HepG2 (cell line): ENCODE measurements around the gene XXYLT1. TPM values are rescaled to one million over a fixed set of nuclear protein-coding genes. Genes with fewer than 3 reads are reported as not detected.

Source experiments
- E2F2 ChIP-seq: sonication (generic); formaldehyde crosslinking; IDR thresholded peaks from 2 replicates; pipeline ENCODE4 v1.4.0; 2020; ENCODE audit warnings: missing genetic modification reagents, borderline replicate concordance
- E2F5 ChIP-seq: sonication (generic); formaldehyde crosslinking; conservative IDR thresholded peaks from 2 replicates; pipeline ENCODE4 v1.4.0; 2020; ENCODE audit warnings: missing genetic modification reagents
- MXI1 ChIP-seq: IDR thresholded peaks from 3 replicates; pipeline ENCODE4 v1.6.1; 2012; ENCODE audit warnings: low read depth, low read length, inconsistent platforms, borderline replicate concordance
- PHF21A ChIP-seq: sonication (generic); formaldehyde crosslinking; IDR thresholded peaks from 2 replicates; pipeline ENCODE4 v1.5.0; 2020; ENCODE audit warnings: mild to moderate bottlenecking, missing genetic modification reagents
- THAP11 ChIP-seq: IDR thresholded peaks from 2 replicates; pipeline ENCODE4 v1.6.1; 2016; ENCODE audit warnings: missing biosample characterization, missing genetic modification reagents
- YY1 ChIP-seq: IDR thresholded peaks from 2 replicates; pipeline ENCODE4 v1.6.1; 2011; ENCODE audit warnings: low read length, low read depth, moderate library complexity, mild to moderate bottlenecking; ENCODE audit not compliant: insufficient read depth, insufficient replicate concordance
- ZBTB33 ChIP-seq: sonication (generic); formaldehyde crosslinking; IDR thresholded peaks from 2 replicates; pipeline ENCODE4 v1.4.0; 2020; ENCODE audit warnings: missing genetic modification reagents
- ZFP82 ChIP-seq: sonication (generic); formaldehyde crosslinking; IDR thresholded peaks from 2 replicates; pipeline ENCODE4 v1.5.1; 2020; ENCODE audit warnings: mild to moderate bottlenecking, missing genetic modification reagents, borderline replicate concordance
- ZNF207 ChIP-seq: fragments of 450-650 bp; IDR thresholded peaks from 2 replicates; pipeline ENCODE4 v1.6.1; 2016; ENCODE audit warnings: antibody characterized with exemption, borderline replicate concordance
- ZNF318 ChIP-seq: sonication (generic); formaldehyde crosslinking; IDR thresholded peaks from 2 replicates; pipeline ENCODE4 v1.4.0; 2020; ENCODE audit warnings: mild to moderate bottlenecking, missing genetic modification reagents
- ZNF33B ChIP-seq: sonication (generic); formaldehyde crosslinking; IDR thresholded peaks from 2 replicates; pipeline ENCODE4 v1.5.1; 2020; ENCODE audit warnings: mild to moderate bottlenecking, missing genetic modification reagents
- ZNF556 ChIP-seq: sonication (generic); formaldehyde crosslinking; IDR thresholded peaks from 2 replicates; pipeline ENCODE4 v1.4.0; 2020; ENCODE audit warnings: mild to moderate bottlenecking, missing genetic modification reagents, borderline replicate concordance
- ZNF569 ChIP-seq: sonication (generic); formaldehyde crosslinking; IDR thresholded peaks from 2 replicates; pipeline ENCODE4 v1.5.0; 2020; ENCODE audit warnings: mild to moderate bottlenecking, missing genetic modification reagents, moderate library complexity, borderline replicate concordance
- ZNF749 ChIP-seq: sonication (generic); formaldehyde crosslinking; IDR thresholded peaks from 2 replicates; pipeline ENCODE4 v1.8.0; 2022; ENCODE audit warnings: mild to moderate bottlenecking, missing genetic modification reagents, moderate library complexity, borderline replicate concordance
- ZSCAN29 ChIP-seq: sonication (generic); formaldehyde crosslinking; conservative IDR thresholded peaks from 2 replicates; pipeline ENCODE4 v1.4.0; 2020; ENCODE audit warnings: mild to moderate bottlenecking, missing genetic modification reagents
- polyA plus RNA-seq, 8 experiments: library from polyadenylated mRNA; depleted of rRNA in 3 of 8; stranded (reverse) in 7 of 8; unstranded in 1 of 8; fragments of >200 nt; fragmentation: Illumina TruSeq in 4 of 8; extraction: Trizol in 4 of 8; gene quantifications; 2 replicates each; pipeline versions ENCODE4 v1.2.1 to v1.2.3, GENCODE V29; 2011 to 2016; ENCODE audit warnings: low read depth in 4 of 8, missing spikeins in 1 of 8, mixed read lengths in 1 of 8; ENCODE audit not compliant: insufficient read depth in 1 of 8
- total RNA-seq, 5 experiments: library from RNA; depleted of rRNA; stranded (reverse); fragments of >200 nt; fragmentation: Illumina TruSeq; extraction: Trizol; gene quantifications; 2 replicates each; pipeline ENCODE4 v1.2.3, GENCODE V29; 2016; ENCODE audit warnings: low read depth in 1 of 5

Gene XXYLT1
- total and polyA plus RNA-seq, 2 of the 13 experiments (the other 11 are each of a cell fraction or from before 2014, with no cell fraction given) = 17.7 to 19.0 TPM

GRCh38 chr3:195270817-195271409 lies at the start of gene XXYLT1 (continued):
- TF ChIP-seq ZNF318 (CRISPR knock-in tag) (0 out of 2 replicates have a peak, but pooled peaks have one; percentile 5), MXI1 (0 out of 3 replicates have a peak, but pooled peaks have one; percentile 39), E2F5 (CRISPR knock-in tag) (no peak), ZFP82 (CRISPR knock-in tag) (peak; percentile 18; the same call in 1 of the 2 replicates), YY1 (peak; percentile 99), THAP11 (no peak), ZBTB33 (CRISPR knock-in tag) (no peak), ZNF749 (CRISPR knock-in tag) (peak; percentile 79), PHF21A (CRISPR knock-in tag) (peak; percentile 62; the same call in 1 of the 2 replicates), ZNF207 (no peak), ZSCAN29 (peak; percentile 11; the same call in 1 of the 2 replicates), E2F2 (CRISPR knock-in tag) (no peak), ZNF556 (CRISPR knock-in tag) (0 out of 2 replicates have a peak, but pooled peaks have one; percentile 21), ZNF569 (CRISPR knock-in tag) (no peak), ZNF33B (peak; percentile 12; the same call in 1 of the 2 replicates)
